OCI-LY7 (cell line): ENCODE measurements around the gene ARPC5L. TPM values are rescaled to one million over a fixed set of nuclear protein-coding genes. Genes with fewer than 3 reads are reported as not detected.

Experiments
- BruUV-seq: library from RNA; stranded (reverse); fragments of 400-500 nt; replicated peaks from 2 replicates; lab custom pipeline; 2021; lab: Mats Ljungman, UMichigan
- CTCF ChIA-PET: fragments of 300-600 bp; sonication (Branson Sonifier 250); formaldehyde crosslinking; loops from one replicate; lab custom pipeline; 2022; ENCODE audit warnings: antibody characterized with exemption; ENCODE audit not compliant: unreplicated experiment; lab: Charles Lee
- POLR2A ChIA-PET: fragments of 300-600 bp; sonication (Branson Sonifier 250); formaldehyde crosslinking; loops from one replicate; lab custom pipeline; 2022; ENCODE audit warnings: antibody characterized with exemption; lab: Charles Lee
- DNase-seq: peaks from one replicate; pipeline ENCODE4 v3.0.0-alpha.2; 2015; ENCODE audit warnings: low spot score
- H2AFZ ChIP-seq: fragments of 200-600 bp; sonication (generic), shearing (Covaris generic); 2 replicates; pipeline ENCODE4 v1.6.1; 2014; ENCODE audit warnings: mild to moderate bottlenecking, antibody characterized with exemption, low read length, moderate library complexity
- H3K27ac ChIP-seq: fragments of 200-600 bp; sonication (generic); 2 replicates; pipeline ENCODE4 v1.5.1; 2014; ENCODE audit warnings: mixed run types, low read depth, mild to moderate bottlenecking, moderate library complexity, low read length, inconsistent platforms; ENCODE audit not compliant: poor library complexity, severe bottlenecking
- H3K36me3 ChIP-seq: fragments of 200-600 bp; sonication (generic); 2 replicates; pipeline ENCODE4 v1.6.1; 2014; ENCODE audit warnings: mild to moderate bottlenecking, antibody characterized with exemption, low read length, moderate library complexity, mixed read lengths; ENCODE audit not compliant: insufficient read depth
- H3K4me1 ChIP-seq: fragments of 200-600 bp; sonication (generic); 2 replicates; pipeline ENCODE4 v1.5.1; 2014; ENCODE audit warnings: mild to moderate bottlenecking, low read length; ENCODE audit not compliant: insufficient read depth, poor library complexity, severe bottlenecking
- H3K4me2 ChIP-seq: fragments of 200-600 bp; sonication (generic); 2 replicates; pipeline ENCODE4 v1.6.1; 2014; ENCODE audit warnings: mild to moderate bottlenecking, low read length
- H3K4me3 ChIP-seq: fragments of 200-600 bp; sonication (generic); 2 replicates; pipeline ENCODE4 v1.5.1; 2014; ENCODE audit warnings: mild to moderate bottlenecking, low read depth, low read length; ENCODE audit not compliant: poor library complexity, severe bottlenecking
- H3K79me2 ChIP-seq: fragments of 200-600 bp; sonication (generic); 2 replicates; pipeline ENCODE4 v1.6.1; 2016; ENCODE audit warnings: low read depth, mild to moderate bottlenecking, low read length, moderate library complexity, mixed read lengths; ENCODE audit not compliant: insufficient read depth
- H3K9me2 ChIP-seq: fragments of 200-600 bp; sonication (generic); 2 replicates; pipeline ENCODE4 v1.6.1; 2016; ENCODE audit warnings: mild to moderate bottlenecking, low read length, mixed read lengths; ENCODE audit not compliant: insufficient read depth
- H3K9me3 ChIP-seq: fragments of 200-600 bp; sonication (generic); 2 replicates; pipeline ENCODE4 v1.6.1; 2014; ENCODE audit warnings: mild to moderate bottlenecking, mixed run types, low read length, mixed read lengths
- H4K20me1 ChIP-seq: fragments of 200-600 bp; sonication (generic); 2 replicates; pipeline ENCODE4 v1.6.1; 2014; ENCODE audit warnings: mild to moderate bottlenecking, antibody characterized with exemption, low read length, moderate library complexity, mixed read lengths; ENCODE audit not compliant: insufficient read depth
- CTCF ChIP-seq: fragments of 200-600 bp; sonication (generic); conservative IDR thresholded peaks from 2 replicates; pipeline ENCODE4 v1.5.1; 2014; ENCODE audit warnings: mild to moderate bottlenecking, antibody characterized with exemption, low read length, moderate library complexity, mixed read lengths
- EZH2phosphoT487 ChIP-seq: fragments of 200-600 bp; sonication (generic); IDR thresholded peaks from 2 replicates; pipeline ENCODE4 v1.6.1; 2018; ENCODE audit warnings: low read depth, borderline replicate concordance, mild to moderate bottlenecking, mixed run types, antibody characterized with exemption, low read length, moderate library complexity, mixed read lengths
- intact Hi-C: fragments of 100-400 bp; cut with micrococcal nuclease; formaldehyde crosslinking; loops from one replicate; pipeline ENCODE4 v1.10.0; 2022; ENCODE audit not compliant: unreplicated experiment
- total RNA-seq, 2 experiments: library from RNA; depleted of rRNA in 1 of 2; stranded (reverse); fragments of >200 nt in 1 of 2; shearing (Covaris generic) in 1 of 2; gene quantifications; 2 replicates each; pipeline ENCODE4 v1.2.3, GENCODE V29; 2014 to 2022

Gene ARPC5L
- total RNA-seq, 2 experiments from 2014 or later: 74.0 to 107 TPM

GRCh38 chr9:124875501-124875900 is 13.6 kb downstream of the ARPC5L start:
- Histone ChIP-seq H3K4me2 (no peak overlapping the region), H3K4me3 (no peak overlapping the region), H2AFZ (no peak overlapping the region), H3K36me3 (peaks cover 97% of the 10 kb centered on the region), H3K4me1 (peaks cover 46% of the 10 kb centered on the region), H3K9me2 (no peaks in the 10 kb centered on the region), H3K9me3 (no peaks in the 10 kb centered on the region), H4K20me1 (peaks cover 33% of the 10 kb centered on the region), H3K27ac (no peak overlapping the region), H3K79me2 (peaks cover 48% of the 10 kb centered on the region)
- TF ChIP-seq CTCF (no peak), EZH2phosphoT487 (no peak)
- intact Hi-C loops: no loop called here
- ChIA-PET POLR2A (no interaction called here), CTCF (no interaction called here)
- DNase-seq: no peak
- no TSS peak for BruUV-seq

- no peak for TF ChIP-seq EZH2phosphoT487
- TF ChIP-seq CTCF: no peak
- TSS peak; percentile 78 for BruUV-seq
- no peak for DNase-seq
- CTCF ChIA-PET: no interaction called here
- Histone ChIP-seq H3K9me2 (no peaks in the 10 kb centered on the region), H4K20me1 (peaks cover 17% of the 10 kb centered on the region; the same call in 1 of the 2 replicates), H3K4me2 (no peak overlapping the region), H3K9me3 (no peaks in the 10 kb centered on the region), H3K4me3 (no peak overlapping the region), H3K36me3 (peaks cover 90% of the 10 kb centered on the region), H3K27ac (peak overlapping the region; percentile 20), H2AFZ (no peak overlapping the region), H3K79me2 (peaks cover 31% of the 10 kb centered on the region), H3K4me1 (peaks cover 40% of the 10 kb centered on the region)
- intact Hi-C loops: no loop called here
- POLR2A ChIA-PET: interaction anchor here (0.8 to 1.3 kb wide), 3 partner anchors 9 to 112 kb away, joined by 3 read pairs; no protein-coding TSS in a partner anchor
Measured at GRCh38 chr9:124877021-124877782, 15.3 kb downstream of the ARPC5L start.

- DNase-seq: no peak
- H3K4me1 ChIP-seq: peaks cover 32% of the 10 kb centered on the region
- no peaks in the 10 kb centered on the region for H3K9me3 ChIP-seq
- no peak overlapping the region for H2AFZ ChIP-seq
- ChIA-PET POLR2A (interaction anchor here (0.7 to 1.3 kb wide), 3 partner anchors 10 to 34 kb away, joined by 3 read pairs; no protein-coding TSS in a partner anchor), CTCF (no interaction called here)
- no TSS peak for BruUV-seq
- H3K27ac ChIP-seq: no peak overlapping the region
- H3K4me3 ChIP-seq: no peak overlapping the region
- TF ChIP-seq EZH2phosphoT487 (no peak), CTCF (no peak)
- intact Hi-C loops: no loop called here
- peaks cover 11% of the 10 kb centered on the region; the same call in 1 of the 2 replicates for H4K20me1 ChIP-seq
- H3K79me2 ChIP-seq: peaks cover 23% of the 10 kb centered on the region
- no peak overlapping the region for H3K4me2 ChIP-seq
- no peaks in the 10 kb centered on the region for H3K9me2 ChIP-seq
- peaks cover 84% of the 10 kb centered on the region for H3K36me3 ChIP-seq
Measured at GRCh38 chr9:124878021-124878420, 16.1 kb downstream of the ARPC5L start.
